Measurements from ENCODE around the gene GUK1. TPM values are rescaled to one million over a fixed set of nuclear protein-coding genes. Genes with fewer than 3 reads are reported as not detected.

GUK1 gene
- polyA plus RNA-seq, 1 donor from 2014 or later, result 502 TPM

GRCh38 chr1:228112617-228113016 is 27.5 kb upstream of the GUK1 start:
- Histone ChIP-seq H3K9me3 (ENCODE audit: low read length) (no peaks in the 10 kb centered on the region), H3K4me2 (ENCODE audit: low read length) (no peak overlapping the region), H3K9me2 (ENCODE audit: insufficient read depth, low read length) (no peaks in the 10 kb centered on the region)

GRCh38 chr1:228114827-228115226 is 25.3 kb upstream of the GUK1 start:
- Histone ChIP-seq H3K4me2 (ENCODE audit: low read length) (no peak overlapping the region), H3K27me3 (ENCODE audit: insufficient read depth, low read depth, low read length) (no peaks in the 10 kb centered on the region), H3F3A (ENCODE audit: insufficient read depth, low read length, poor library complexity, severe bottlenecking) (no peaks in the 10 kb centered on the region), H3K9me2 (ENCODE audit: insufficient read depth, low read length) (no peaks in the 10 kb centered on the region), H3K79me2 (replicated peaks; ENCODE audit: insufficient read depth, low read length) (peaks cover 7% of the 10 kb centered on the region), H3K4me3 (ENCODE audit: low read length) (no peak overlapping the region), H3K36me3 (ENCODE audit: insufficient read depth, low read length) (no peaks in the 10 kb centered on the region), H3K9ac (ENCODE audit: low read length) (no peak overlapping the region), H3K27ac (ENCODE audit: low read length) (no peak overlapping the region), H4K20me1 (ENCODE audit: insufficient read depth) (no peaks in the 10 kb centered on the region), H2AFZ (ENCODE audit: low read depth, low read length) (no peak overlapping the region), H3K9me3 (ENCODE audit: low read length) (no peaks in the 10 kb centered on the region)
- TF ChIP-seq EZH2 (IDR thresholded peaks at IDR 0.05; ENCODE audit: borderline replicate concordance, insufficient read depth, low read length, poor library complexity, severe bottlenecking), result no peak

More at GRCh38 chr1:228112617-228113016, 27.5 kb upstream of the GUK1 start:
- Histone ChIP-seq H4K20me1 (ENCODE audit: insufficient read depth) (no peaks in the 10 kb centered on the region), H3K79me2 (replicated peaks; ENCODE audit: insufficient read depth, low read length) (peaks cover 18% of the 10 kb centered on the region), H3K4me3 (ENCODE audit: low read length) (no peak overlapping the region), H3F3A (ENCODE audit: insufficient read depth, low read length, poor library complexity, severe bottlenecking) (no peaks in the 10 kb centered on the region), H3K36me3 (ENCODE audit: insufficient read depth, low read length) (no peaks in the 10 kb centered on the region), H3K27ac (ENCODE audit: low read length) (no peak overlapping the region), H3K27me3 (ENCODE audit: insufficient read depth, low read depth, low read length) (no peaks in the 10 kb centered on the region), H2AFZ (ENCODE audit: low read depth, low read length) (no peak overlapping the region), H3K9ac (ENCODE audit: low read length) (no peak overlapping the region)
- TF ChIP-seq REST (IDR thresholded peaks at IDR 0.05; ENCODE audit: borderline replicate concordance), result no peak
- TF ChIP-seq EZH2 (IDR thresholded peaks at IDR 0.05; ENCODE audit: borderline replicate concordance, insufficient read depth, low read length, poor library complexity, severe bottlenecking), result no peak
- TF ChIP-seq POLR2AphosphoS5 (IDR thresholded peaks at IDR 0.05), result no peak
- TF ChIP-seq RAD21 (conservative IDR thresholded peaks at IDR 0.05), result no peak
- TF ChIP-seq EP300 (conservative IDR thresholded peaks at IDR 0.05; ENCODE audit: poor library complexity, severe bottlenecking), result no peak
- TF ChIP-seq SMC3 (conservative IDR thresholded peaks at IDR 0.05; ENCODE audit: poor library complexity), result no peak
- TF ChIP-seq TAF1 (IDR thresholded peaks at IDR 0.05; ENCODE audit: low read depth), result no peak
- no peak for TF ChIP-seq CTCF (IDR thresholded peaks at IDR 0.05; ENCODE audit: poor library complexity, severe bottlenecking)
- no peak for TF ChIP-seq MXI1 (conservative IDR thresholded peaks at IDR 0.05; ENCODE audit: poor library complexity, severe bottlenecking)

GRCh38 chr1:228117335-228117734 is 22.7 kb upstream of the GUK1 start:
- H3K9me2 ChIP-seq (ENCODE audit: insufficient read depth, low read length), result no peaks in the 10 kb centered on the region
- H3K36me3 ChIP-seq (ENCODE audit: insufficient read depth, low read length), result no peaks in the 10 kb centered on the region
- no peak overlapping the region for H3K9ac ChIP-seq (ENCODE audit: low read length)
- H2AFZ ChIP-seq (ENCODE audit: low read depth, low read length), result no peak overlapping the region
- H4K20me1 ChIP-seq (ENCODE audit: insufficient read depth), result no peaks in the 10 kb centered on the region
- no peak overlapping the region for H3K27ac ChIP-seq (ENCODE audit: low read length)
- H3K79me2 ChIP-seq (replicated peaks; ENCODE audit: insufficient read depth, low read length), result no peaks in the 10 kb centered on the region
- no peaks in the 10 kb centered on the region for H3F3A ChIP-seq (ENCODE audit: insufficient read depth, low read length, poor library complexity, severe bottlenecking)
- H3K4me3 ChIP-seq (ENCODE audit: low read length), result no peak overlapping the region
- TF ChIP-seq POLR2AphosphoS5 (IDR thresholded peaks at IDR 0.05), result no peak
- TF ChIP-seq EP300 (conservative IDR thresholded peaks at IDR 0.05; ENCODE audit: poor library complexity, severe bottlenecking), result no peak
- no peak for TF ChIP-seq SMC3 (conservative IDR thresholded peaks at IDR 0.05; ENCODE audit: poor library complexity)
- TF ChIP-seq TAF1 (IDR thresholded peaks at IDR 0.05; ENCODE audit: low read depth), result no peak
- TF ChIP-seq REST (IDR thresholded peaks at IDR 0.05; ENCODE audit: borderline replicate concordance), result no peak
- H3K27me3 ChIP-seq (ENCODE audit: insufficient read depth, low read depth, low read length), result no peaks in the 10 kb centered on the region
- H3K9me3 ChIP-seq (ENCODE audit: low read length), result no peaks in the 10 kb centered on the region
- no peak overlapping the region for H3K4me2 ChIP-seq (ENCODE audit: low read length)
